HK-2 (cell line): ENCODE data around the gene CPSF3.
"Not testable (repeated sequence)": the region's sequence is repeated elsewhere in the genome, so short reads cannot be mapped to it uniquely, and the experiment has no call there.

Source experiments
- DNase-seq: peaks from one replicate; pipeline ENCODE4 v3.0.0-alpha.2; 2018; ENCODE audit not compliant: unreplicated experiment

CPSF3 gene

DNA sequence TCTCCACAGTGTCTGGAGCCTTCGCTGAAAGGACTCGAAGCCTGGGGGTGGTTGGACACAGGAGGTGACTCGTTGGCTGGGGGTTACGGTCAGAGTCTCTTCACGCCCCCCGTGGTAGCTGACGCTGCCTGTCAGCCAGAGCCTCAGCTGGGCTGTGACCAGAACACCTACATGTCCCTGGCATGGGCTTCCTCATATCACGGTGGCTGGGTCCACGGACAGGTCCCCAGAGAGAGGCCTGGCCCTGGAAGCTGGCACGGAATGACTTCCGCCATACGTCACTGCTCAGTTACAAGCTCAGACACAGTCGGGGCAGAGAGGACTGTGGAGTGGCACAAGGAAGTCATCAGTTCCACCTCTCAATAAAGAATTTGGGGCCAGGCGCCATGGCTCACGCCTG lies 28.6 kb upstream of the CPSF3 start:
- no peak for DNase-seq

DNA sequence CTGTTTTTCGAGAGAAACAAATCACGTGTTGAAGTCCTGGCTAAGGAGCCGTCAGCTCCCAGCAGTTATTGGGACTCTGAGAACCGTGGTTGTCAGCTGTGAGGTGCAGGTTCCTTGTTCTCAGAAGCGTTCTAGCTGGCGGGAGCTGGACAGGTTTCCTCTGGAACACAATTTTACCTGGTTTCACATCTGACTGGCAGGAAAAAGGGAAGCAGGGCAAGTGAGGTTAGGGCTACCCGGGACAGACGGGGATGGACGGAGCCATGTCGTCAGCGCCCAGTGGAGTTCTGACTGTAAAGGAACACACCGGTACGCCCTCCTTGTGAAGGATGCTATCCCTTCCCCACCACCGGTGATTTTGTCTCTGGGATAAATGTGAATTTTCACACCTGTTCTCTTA lies 26.3 kb upstream of the CPSF3 start:
- no peak for DNase-seq

DNA sequence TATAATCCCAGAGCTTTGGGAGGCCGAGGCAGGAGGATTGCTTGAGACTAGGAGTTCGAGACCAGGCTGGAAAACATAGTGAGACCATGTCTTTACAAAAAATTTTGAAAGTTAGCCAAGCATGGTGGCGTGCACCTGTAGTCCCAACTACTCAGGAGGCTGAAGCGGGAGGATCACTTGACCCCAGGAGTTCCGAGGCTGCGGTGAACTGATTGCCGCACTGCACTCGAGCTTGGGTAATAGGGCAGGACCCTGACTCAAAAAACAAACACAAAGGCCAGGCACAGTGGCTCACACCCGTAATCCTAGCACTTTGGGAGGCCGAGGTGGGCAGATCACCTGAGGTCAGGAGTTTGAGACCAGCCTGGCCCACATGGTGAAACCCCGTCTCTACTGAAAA lies 25.2 kb upstream of the CPSF3 start:
- DNase-seq = not testable (repeated sequence)

DNA sequence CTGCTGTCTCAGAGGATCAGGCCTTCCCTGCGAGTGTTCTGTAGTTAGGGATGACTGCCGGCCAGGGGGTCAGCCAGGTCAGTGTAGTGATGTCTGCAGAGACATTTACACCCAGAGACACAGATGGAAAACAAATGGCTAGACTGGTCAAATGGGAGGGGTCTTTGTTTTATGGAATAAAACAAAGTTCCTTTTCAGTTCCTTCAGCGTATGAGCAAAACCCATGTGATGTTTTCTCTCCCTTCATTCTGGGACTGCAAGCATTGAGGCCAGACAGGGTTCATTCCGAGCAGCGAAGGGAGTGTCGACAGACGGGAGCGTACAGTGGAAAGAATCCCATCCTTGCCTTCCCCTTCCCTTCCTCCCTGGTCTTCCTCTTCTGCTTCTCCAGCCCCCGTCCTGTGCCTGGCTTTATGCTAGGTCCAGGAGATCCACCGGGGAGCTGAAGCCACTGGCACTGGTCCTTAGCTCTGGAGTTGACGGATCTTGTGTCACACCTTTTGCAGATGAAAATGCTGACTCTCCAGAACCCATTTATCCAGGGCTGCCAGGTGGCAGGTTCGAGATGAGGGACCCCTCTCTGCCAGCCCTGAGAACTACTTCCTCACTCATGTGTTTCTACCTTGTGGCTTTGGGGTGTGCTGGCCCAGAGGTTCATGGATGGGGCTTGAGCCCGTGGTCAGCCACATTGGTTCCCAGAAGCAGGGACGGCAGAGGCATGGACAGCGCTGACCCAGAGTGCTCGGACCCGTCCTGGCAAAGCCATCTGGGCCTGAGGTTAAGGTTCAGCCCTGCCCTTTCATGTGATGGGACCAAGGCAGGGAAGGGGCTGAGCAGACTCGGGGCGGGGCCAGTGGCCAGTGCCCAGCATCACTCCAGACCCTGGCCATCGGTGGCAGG lies 24.3 kb upstream of the CPSF3 start:
- DNase-seq = no peak

DNA sequence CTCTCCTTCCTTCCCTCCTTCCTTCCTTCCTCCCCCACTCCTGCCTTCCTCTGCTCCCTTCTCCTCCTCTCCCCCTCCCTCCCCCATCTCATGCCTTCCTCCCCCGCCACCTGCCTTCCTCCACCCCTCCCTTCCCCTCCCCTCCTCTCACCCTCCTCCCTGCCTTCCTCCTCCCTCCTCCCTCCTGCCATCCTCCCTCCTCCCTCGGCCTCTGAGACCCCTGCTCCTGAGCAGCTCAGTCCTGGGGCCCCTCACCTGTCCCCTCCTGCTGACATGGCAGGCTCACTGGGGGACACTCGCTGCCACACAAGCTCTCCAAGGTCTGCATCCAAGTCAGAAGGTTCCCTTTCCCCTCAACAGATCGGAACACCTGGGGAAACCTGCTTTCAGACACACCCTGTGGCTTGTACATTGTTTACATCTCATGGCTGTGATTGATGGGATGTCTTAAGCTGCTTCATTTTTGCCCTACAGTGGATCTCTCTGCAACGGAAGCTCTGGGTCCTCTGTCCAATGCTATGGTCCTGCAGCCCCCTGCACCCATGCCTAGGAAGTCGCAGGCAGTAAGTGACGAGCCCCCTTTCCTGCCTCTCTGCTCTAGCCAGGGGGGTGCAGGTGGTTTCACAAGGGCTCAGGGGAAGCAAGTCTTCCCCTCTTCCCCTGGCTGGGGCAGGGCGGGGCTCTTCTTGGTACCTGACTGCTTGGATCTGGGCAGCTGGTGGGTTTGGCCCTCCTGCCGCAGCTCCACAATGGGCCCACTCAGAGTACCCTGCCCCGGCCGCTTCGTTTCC lies 23.0 kb upstream of the CPSF3 start:
- DNase-seq = no peak

DNA sequence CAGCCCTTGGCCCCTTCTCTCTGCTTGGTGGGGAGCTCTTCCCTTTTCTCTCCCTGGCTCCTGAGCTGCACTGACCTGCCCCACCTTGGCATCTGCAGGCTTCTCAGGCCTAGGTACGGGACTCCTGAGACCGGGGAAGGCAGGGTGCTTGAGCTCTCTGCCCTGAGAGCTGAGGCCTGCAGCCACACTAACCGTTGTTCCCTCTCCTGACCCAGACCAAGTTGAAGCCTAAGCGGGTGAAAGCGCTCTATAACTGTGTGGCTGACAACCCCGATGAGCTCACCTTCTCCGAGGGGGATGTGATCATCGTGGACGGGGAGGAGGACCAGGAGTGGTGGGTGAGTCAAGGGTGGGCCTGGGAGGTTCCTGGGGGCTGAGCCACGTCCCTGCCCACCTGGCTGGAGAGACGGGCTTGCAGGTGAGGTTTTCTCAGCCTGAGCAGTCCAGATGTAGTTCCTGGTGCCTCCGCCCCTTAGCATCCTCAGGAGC lies 22.4 kb upstream of the CPSF3 start:
- DNase-seq = no peak

DNA sequence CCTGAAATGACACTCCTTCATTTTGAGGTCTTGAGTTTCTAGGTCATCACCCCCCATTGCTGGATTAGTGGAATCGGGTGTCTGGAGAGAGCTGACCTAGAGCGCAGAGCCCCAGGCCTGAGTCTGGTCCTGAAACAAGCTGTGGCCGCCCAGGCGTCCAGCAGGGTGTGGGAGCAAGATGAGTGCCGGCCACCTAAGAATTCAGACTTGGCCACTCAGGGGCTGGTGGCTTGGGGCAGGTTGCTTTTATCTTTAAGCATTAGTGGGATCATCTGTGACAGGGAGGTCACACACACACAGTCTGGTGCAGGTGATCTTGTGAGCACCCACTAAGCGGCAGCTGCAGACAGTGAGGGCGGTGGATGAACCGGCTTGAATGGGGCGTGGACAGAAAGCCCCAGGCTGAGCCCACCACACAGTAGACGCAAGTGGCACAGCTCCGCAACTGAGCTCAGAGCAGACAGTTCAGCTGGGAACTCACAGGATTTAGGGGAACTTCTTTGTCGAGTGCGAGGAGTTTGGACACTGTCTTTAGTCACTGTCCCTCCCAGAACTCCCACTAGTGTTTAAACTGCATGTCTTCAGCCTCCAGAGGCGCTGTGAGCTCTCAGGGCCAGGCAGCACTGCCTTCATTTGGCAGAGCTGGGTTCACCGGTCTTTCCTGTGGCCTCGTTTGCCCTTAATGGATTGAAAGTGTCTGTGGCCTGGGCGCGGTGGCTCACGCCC lies 21.6 kb upstream of the CPSF3 start:
- DNase-seq = no peak

DNA sequence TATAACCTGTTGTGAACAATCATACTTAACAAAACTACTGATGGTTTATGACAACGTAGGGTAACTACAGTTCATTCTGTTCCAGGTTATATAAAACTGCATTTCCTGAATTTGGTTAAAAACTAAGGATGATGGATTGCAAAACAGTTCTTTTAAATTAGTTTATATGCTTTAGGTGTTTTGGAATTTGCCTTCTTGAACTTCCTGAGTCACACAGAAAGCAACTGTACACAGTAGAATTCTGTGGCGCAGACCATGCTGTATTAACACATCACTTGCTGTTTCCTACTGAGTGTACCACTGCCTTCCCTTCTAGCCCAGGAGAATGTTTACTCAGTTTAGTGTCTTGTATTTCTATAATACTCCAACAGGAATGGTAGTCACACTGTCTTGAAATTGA lies 19.5 kb upstream of the CPSF3 start:
- no peak for DNase-seq

DNA sequence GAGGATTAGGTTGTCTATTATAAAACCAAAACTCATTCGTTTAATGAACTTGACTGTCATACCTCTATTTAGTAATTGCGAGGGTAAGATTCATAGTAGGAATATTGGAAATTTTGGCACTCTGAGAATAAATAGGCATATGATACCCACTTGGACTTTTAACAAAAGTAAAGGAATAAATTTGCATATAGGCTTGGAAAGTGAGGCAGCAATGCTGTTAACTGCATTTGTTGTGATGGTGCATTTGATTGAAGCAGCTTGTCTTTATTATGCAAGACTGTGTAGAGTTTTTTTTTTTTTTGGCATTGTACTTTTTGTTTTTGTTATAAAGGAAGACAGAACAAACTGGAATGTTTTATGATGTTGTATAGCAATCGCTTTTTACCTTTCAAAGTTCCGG lies 19.0 kb upstream of the CPSF3 start:
- no peak for DNase-seq

DNA sequence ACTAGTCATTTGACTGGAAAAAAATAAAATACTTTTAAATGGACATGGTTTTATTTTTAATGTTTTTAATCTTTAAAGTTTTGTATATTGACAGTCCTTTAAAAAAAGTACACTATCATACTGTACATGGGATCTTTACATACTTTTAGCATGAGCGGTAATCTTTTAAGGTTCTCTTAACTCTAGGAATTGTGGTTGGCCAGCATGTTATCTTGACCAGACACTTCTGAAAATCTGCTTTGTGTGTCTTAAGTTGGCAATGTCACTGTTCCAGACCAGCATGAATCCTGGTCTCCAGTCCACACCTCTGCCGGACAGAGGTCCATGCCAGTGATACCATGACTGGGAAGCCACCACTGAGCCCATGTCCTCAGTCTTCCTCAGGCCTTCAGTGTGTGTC lies 17.8 kb upstream of the CPSF3 start:
- DNase-seq = no peak

DNA sequence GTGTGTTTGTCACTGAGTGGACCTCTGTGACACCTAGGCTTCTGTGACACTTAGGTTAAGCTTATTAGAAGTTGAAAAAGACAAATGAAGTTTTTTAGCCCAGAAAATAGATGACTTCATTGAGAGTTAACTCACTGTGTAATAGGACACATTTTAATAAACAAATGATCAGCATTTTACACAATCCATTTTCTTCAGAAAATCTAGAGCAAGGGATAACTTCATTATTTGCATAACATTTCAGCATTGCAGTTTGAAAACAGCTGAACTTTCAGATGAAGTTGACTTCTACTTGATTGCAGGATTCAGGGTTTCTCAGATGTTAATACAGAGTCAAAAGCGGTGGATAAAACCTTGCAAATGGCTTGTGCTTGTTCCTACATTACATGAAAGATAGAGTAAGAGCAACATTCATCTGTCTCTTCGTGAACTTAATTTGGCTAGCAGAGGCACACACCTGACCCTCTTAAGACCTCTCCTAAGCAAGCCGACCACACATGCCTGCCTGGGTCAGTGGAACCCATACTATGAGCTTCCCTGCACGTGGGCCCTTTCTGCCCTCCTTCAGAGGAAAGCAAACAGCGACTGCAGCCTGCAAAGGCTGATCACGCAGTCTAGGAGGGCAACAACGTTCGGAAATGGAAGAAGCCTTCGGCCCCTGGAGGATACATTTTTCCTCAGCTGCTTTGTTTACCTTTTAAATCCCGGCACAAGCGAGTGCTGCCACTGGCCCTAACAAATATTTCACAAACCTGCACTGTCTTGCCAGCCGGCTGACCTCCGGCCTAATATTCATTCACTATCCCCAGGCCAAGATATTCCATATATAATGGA lies 16.7 kb upstream of the CPSF3 start:
- DNase-seq = no peak

DNA sequence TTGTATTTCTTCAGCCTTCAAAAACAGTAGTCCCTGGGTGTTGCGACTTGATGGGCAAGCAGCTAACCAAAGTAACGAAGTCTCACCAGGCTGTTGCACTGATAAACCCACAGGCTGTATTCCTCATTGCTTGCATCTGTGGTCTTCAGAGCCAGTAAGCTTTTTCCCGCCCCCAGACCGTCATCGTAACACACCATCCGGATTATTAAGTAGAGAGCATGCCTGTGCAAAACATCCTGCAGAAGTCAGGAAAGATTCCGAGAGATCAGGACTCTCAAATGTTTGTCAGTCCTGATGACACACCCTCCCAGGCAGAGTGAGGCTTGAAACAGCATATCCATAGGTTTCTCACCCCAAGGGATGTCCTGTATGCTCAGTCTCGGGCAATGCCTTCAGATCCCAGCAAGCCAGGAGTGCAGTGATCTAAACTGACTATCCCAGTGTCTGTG lies 16.1 kb upstream of the CPSF3 start:
- DNase-seq = no peak

DNA sequence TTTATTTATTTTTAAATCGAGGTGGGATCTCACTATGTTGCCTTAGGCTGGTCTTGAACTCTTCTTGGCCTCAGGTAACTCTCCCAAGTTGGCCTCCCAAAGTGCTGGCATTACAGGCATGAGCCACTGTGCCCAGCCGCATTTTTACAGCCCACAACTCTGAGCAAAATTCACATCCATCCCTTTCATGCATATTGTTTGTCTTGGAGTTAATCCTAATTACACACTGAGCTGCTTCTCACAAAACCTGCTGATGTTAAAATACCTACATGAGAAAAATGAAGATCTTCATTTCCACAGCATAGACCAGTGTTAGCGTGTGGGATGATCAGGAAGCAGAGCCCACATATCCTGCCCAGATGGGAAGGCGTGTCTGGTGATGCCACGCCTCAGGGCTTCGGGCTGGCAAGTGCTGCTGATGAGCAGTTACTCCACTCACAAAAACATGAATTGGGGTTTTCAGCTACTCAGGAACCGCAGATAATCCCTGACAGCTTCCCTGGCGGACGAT lies 14.8 kb upstream of the CPSF3 start:
- DNase-seq = no peak

DNA sequence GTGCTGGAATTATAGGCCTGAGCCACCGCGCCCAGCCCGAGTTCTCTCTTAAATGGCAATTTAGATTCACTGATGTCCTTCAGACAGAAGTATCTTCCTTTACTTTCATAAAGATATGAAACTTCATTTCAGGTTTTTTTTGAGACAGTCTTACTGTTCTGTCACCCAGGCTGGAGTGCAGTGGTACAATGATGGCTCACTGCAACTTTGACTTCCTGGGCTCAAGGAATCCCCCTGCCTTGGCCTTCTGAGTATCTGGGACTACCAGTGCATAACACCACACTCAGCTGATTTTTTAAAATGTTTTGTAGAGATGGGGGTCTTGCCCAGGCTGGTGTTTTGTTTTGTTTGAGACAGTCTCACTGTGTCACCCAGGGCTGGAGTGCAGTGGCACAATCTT lies 13.3 kb upstream of the CPSF3 start:
- DNase-seq = no peak

DNA sequence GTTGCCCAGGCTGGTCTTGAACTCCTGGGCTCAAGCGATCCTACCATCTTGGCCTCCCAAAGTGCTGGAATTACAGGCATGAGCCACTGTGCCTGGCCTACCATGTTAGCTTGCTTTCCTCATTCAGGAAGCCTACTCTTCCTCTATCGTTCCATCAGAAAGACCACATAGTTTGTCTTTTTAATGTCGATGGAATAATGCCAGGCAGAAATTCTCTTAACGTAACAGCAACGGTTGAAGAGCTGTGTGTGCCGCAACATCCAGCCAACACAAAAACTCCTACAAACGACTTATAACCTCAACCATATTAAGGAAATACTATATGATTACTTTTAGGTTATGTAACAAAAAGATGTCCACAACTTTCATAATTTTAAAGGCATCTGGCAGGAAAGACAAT lies 10.7 kb upstream of the CPSF3 start:
- DNase-seq = no peak

DNA sequence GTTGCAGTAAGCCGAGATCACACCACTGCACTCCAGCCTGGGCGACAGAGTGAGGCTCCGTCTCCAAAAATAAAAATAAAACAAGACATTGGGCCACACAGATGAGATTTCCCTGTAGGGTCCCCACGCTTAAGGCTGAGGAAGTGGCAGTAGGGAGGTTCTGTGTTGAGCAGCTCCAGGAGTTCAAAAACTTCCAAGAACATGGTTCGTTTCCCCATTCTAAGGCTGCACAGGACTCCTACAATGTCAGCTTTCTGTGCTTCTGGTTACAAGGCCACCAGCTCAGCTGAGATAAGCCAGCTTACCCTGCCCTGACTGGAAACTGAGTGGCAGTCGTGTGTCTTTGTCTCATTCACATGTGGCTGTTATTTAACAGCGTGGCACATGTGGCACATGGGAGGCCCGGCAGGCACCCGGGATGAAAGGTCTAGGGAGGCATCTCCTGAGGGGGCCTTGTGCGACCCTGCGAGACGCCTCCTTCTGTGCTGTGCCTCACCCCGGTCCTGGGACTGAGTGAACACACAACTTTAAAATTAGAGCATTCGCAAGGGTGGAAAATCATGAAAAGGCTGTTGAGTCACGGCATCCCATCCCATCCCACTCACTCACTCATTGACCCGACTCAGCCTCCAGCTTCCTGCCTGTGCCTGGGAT lies 7.8 kb upstream of the CPSF3 start:
- no peak for DNase-seq

DNA sequence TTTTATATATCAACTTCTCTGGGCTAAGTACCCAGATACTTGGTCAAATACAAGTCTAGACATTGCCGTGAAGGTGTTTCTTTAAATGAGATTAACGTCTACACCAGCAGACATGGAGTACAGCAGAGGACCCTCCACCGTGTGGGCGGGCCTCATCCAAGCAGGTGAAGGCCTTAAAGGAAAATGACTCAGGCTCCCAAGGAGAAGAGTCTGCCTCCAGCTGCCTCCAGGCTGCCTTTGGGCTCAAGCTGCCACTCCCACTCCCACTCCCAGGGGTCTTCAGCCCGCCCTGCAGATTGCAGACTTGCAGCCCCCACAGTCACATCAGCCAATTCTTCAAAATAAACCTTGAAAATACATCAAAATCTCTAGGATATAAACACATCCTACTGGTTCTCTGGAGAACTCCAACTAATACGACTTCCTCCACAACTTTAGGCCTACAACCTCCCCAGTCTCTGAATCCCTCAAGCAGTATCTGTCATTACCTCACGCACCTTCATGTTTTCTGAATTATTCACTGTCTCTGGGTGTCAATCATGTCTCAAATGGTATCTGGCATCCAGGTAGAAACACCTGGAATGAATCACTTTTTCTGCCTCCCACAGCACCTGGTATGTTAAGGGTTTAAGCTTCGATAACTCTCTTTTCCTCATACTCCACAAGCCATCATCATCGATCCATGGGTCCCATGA lies 7.0 kb upstream of the CPSF3 start:
- no peak for DNase-seq

DNA sequence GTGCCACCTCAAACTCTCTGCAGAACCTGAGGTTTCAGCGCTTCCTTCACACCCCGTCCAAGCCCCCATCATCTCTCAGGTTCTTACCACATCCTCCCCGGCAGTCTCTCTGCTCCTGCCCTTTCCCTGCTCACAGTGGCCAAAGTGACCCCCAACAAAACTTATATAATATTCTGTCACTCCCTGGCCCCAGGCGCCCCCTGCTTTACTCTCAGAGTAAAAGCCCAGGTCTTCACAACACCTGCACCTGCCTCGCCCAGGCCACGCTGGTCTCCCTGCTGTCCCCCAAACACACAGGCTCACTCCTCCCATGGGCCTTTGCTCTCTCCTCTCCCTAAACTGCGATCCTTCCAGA lies 6.5 kb upstream of the CPSF3 start:
- DNase-seq = no peak

DNA sequence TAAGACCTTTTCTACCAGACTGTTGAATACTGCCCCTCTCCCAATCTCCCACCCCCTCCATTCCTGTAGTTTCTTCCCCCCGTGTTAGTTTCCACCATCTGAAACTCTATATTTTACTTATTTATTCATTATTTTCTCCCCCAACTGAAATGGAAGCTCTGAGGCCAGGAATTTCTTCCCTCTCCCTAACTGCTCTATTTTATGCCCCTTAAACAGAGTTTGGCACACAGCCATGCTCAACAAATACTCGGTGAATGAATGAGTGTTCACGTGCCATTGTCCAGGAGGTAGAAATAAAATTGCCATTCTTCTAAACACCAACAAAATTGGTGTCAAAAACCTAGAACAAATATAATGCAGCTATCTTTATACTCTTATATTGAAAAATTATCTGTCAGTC lies 5.7 kb upstream of the CPSF3 start:
- no peak for DNase-seq

DNA sequence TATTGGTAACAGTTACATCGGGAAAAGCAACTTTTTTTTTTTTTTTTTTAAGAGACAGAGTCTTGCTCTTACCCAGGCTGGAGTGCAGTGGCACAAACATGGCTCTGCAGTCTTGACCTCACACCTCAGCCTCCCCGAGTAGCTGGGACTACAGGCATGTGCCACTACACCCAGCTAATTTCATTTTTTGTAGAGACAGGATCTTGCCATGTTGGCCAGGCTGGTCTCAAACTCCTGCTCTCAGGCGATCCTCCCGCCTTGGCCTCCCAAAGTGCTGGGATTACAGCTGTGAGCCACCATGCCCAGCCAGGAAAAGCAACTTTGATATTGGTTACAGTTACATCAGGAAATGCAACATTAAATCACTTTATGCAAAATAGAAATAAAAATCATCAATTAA lies 4.7 kb upstream of the CPSF3 start:
- DNase-seq = no peak
